Colonic mucosa (tissue), 4 donors: ENCODE data around the gene C1QB. TPM values are rescaled to one million over a fixed set of nuclear protein-coding genes. Genes with fewer than 3 reads are reported as not detected.

Source experiments
- DNase-seq: peaks from one replicate; pipeline ENCODE4 v3.0.0-alpha.2; 2020
- H3K27ac ChIP-seq: fragments of 200-600 bp; one replicate; pipeline ENCODE4 v1.8.0; 2021
- H3K27me3 ChIP-seq: fragments of 200-600 bp; one replicate; pipeline ENCODE4 v1.8.0; 2021
- H3K36me3 ChIP-seq: fragments of 200-600 bp; one replicate; pipeline ENCODE4 v1.8.0; 2021
- H3K4me1 ChIP-seq: fragments of 200-600 bp; one replicate; pipeline ENCODE4 v1.8.0; 2021; ENCODE audit warnings: mild to moderate bottlenecking
- H3K4me3 ChIP-seq: fragments of 200-600 bp; one replicate; pipeline ENCODE4 v1.8.0; 2021
- H3K9ac ChIP-seq, 2 donors: one replicate each; pipeline ENCODE4 v1.7.0; 2013; ENCODE audit warnings: control low read depth in 2 of 2, low read depth in 2 of 2, low read length in 2 of 2
- H3K9me3 ChIP-seq: fragments of 200-600 bp; one replicate; pipeline ENCODE4 v1.8.0; 2021
- CTCF ChIP-seq: fragments of 200-600 bp; IDR thresholded peaks from one replicate; pipeline ENCODE4 v1.8.0; 2022; ENCODE audit warnings: antibody characterized with exemption, mild to moderate bottlenecking
- intact Hi-C: fragments of 100-400 bp; cut with DNase I; formaldehyde crosslinking; loops from one replicate; pipeline ENCODE4 v1.14.1; 2022
- total RNA-seq, 2 donors: library from RNA; stranded (reverse); fragmentation: NEBNext Ultra II Directional in 1 of 2; extraction: Animal tissue kit (Norgen Biotek cat#: 25700) in 1 of 2; gene quantifications; one replicate each; pipeline ENCODE4 v1.2.1, GENCODE V29; 2021
- donor health status: healthy.
- donor health status: DM: no; HTN: no; CAD: no.
- donor health status: DM: no; HTN: no; CAD: no.

C1QB gene
- total RNA-seq, 2 donors from 2014 or later = 44.6 to 72.5 TPM

GRCh38 chr1:22680726-22681125, 27.7 kb downstream of the C1QB start:
- no peaks in the 10 kb centered on the region for H3K9me3 ChIP-seq
- peaks cover 6% of the 10 kb centered on the region for H3K4me1 ChIP-seq
- peak; percentile 80 for DNase-seq
- intact Hi-C loops = no loop called here
- no peak for TF ChIP-seq CTCF
- no peak overlapping the region for H3K4me3 ChIP-seq
- no peak overlapping the region for H3K27ac ChIP-seq
- no peaks in the 10 kb centered on the region for H3K27me3 ChIP-seq
- no peak overlapping the region for H3K9ac ChIP-seq
- no peaks in the 10 kb centered on the region for H3K36me3 ChIP-seq

GRCh38 chr1:22681556-22682276, 28.7 kb downstream of the C1QB start:
- DNase-seq = no peak
- Histone ChIP-seq H3K4me1 (peaks cover 6% of the 10 kb centered on the region), H3K9me3 (no peaks in the 10 kb centered on the region), H3K27ac (no peak overlapping the region), H3K36me3 (no peaks in the 10 kb centered on the region), H3K9ac (no peak overlapping the region), H3K27me3 (no peaks in the 10 kb centered on the region), H3K4me3 (no peak overlapping the region)
- TF ChIP-seq CTCF = no peak
- intact Hi-C loops = no loop called here

GRCh38 chr1:22683547-22683946, 30.5 kb downstream of the C1QB start:
- Histone ChIP-seq H3K27me3 (no peaks in the 10 kb centered on the region), H3K4me1 (no peaks in the 10 kb centered on the region), H3K9me3 (no peaks in the 10 kb centered on the region), H3K27ac (no peak overlapping the region), H3K36me3 (no peaks in the 10 kb centered on the region), H3K9ac (no peak overlapping the region), H3K4me3 (no peak overlapping the region)
- intact Hi-C loops = no loop called here
- DNase-seq = no peak
- TF ChIP-seq CTCF = no peak

GRCh38 chr1:22685591-22686059, 32.6 kb downstream of the C1QB start:
- H3K36me3 ChIP-seq = no peaks in the 10 kb centered on the region
- intact Hi-C loops = no loop called here
- TF ChIP-seq CTCF = no peak
- H3K4me1 ChIP-seq = no peaks in the 10 kb centered on the region
- H3K9ac ChIP-seq = no peak overlapping the region
- DNase-seq = no peak
- H3K27me3 ChIP-seq = no peaks in the 10 kb centered on the region
- H3K27ac ChIP-seq = no peak overlapping the region
- no peaks in the 10 kb centered on the region for H3K9me3 ChIP-seq
- no peak overlapping the region for H3K4me3 ChIP-seq

- no peaks in the 10 kb centered on the region for H3K27me3 ChIP-seq
- H3K4me1 ChIP-seq = no peaks in the 10 kb centered on the region
- H3K27ac ChIP-seq = no peak overlapping the region
- TF ChIP-seq CTCF = no peak
- no peak overlapping the region for H3K4me3 ChIP-seq
- intact Hi-C loops = no loop called here
- H3K9me3 ChIP-seq = no peaks in the 10 kb centered on the region
- H3K9ac ChIP-seq = no peak overlapping the region
- no peak for DNase-seq
- no peaks in the 10 kb centered on the region for H3K36me3 ChIP-seq
Measured at GRCh38 chr1:22687191-22687590, 34.2 kb downstream of the C1QB start.
